ENCODE measurements around the gene SRPK2.

Gene SRPK2

DNA sequence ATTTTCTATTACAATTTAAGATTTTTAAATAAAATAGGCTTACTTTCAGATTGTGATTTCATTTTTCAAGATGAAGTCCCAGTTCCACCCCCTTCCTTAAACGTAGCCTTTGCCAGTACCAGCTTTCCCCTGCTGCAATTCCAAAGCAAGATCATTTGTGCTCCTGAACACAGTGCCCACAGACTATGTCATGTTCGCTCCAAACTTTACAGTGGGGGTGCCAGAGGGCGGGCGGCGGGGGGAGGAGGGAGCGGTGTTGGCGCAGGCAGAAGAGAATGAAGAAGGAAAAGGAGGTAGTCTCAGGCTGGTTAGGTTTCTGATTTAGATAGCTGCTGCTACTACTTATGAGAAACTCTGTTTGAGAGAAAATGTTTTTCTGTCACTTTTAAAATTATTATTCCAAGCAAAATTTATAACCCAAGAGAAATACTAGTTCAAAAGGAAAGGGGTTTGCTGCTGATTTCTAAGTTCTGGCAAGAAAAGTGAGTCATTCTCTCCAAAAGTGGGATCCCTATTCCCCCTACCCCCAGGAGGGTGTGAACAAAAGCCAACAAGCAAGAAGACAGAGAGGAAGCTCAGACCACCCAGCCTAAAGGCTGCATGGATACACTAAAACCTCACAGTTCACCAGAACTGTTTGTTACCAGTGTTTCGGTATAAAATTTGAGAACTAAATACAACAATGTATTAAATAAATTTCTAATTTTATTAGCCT is 109.6 kb downstream of the SRPK2 start:
- Histone ChIP-seq H3K9me3 (replicated peaks in 1 of 2; ENCODE audit: control insufficient read depth in 2 of 2, insufficient read depth in 1 of 2, low read depth in 1 of 2, low read length in 2 of 2) (no peaks in the 10 kb centered on the region), H3K27me3 (ENCODE audit: control insufficient read depth in 3 of 3, insufficient read depth in 3 of 3, low read depth in 1 of 3, low read length in 3 of 3) (no peaks in the 10 kb centered on the region), H3K4me2 (ENCODE audit: insufficient read depth, low read length, poor library complexity, severe bottlenecking) (no peak overlapping the region), H2BK120ac (ENCODE audit: low read depth, low read length) (no peak overlapping the region), H2BK12ac (ENCODE audit: low read length) (no peak overlapping the region), H3K36me3 (replicated peaks in 1 of 2; ENCODE audit: control insufficient read depth in 2 of 2, insufficient read depth in 2 of 2, low read length in 2 of 2) (peaks cover 0 to 3% of the 10 kb centered on the region in 2 donors), H3K4me1 (ENCODE audit: control insufficient read depth in 2 of 2, insufficient read depth in 1 of 2, low read depth in 1 of 2, low read length in 2 of 2) (peaks cover 1 to 5% of the 10 kb centered on the region in 2 donors), H3K23ac (ENCODE audit: low read depth, low read length, poor library complexity) (no peak overlapping the region), H2BK5ac (ENCODE audit: low read length) (no peak overlapping the region), H3K18ac (ENCODE audit: low read length) (no peak overlapping the region), H4K91ac (ENCODE audit: low read depth, low read length, poor library complexity) (no peak overlapping the region), H3K79me1 (ENCODE audit: low read depth, low read length) (peaks cover 1% of the 10 kb centered on the region), H2AFZ (ENCODE audit: low read length) (no peak overlapping the region), H3K4me3 (ENCODE audit: low read length in 2 of 2) (no peak overlapping the region), H3K14ac (ENCODE audit: low read length) (no peak overlapping the region), H2AK5ac (ENCODE audit: low read depth, low read length) (no peak overlapping the region), H3K27ac (replicated peaks; ENCODE audit: low read length) (no peak overlapping the region), H4K8ac (ENCODE audit: low read depth, low read length) (no peak overlapping the region), H2BK15ac (ENCODE audit: low read length) (no peak overlapping the region), H3K4ac (ENCODE audit: low read length) (no peak overlapping the region), H3K9ac (ENCODE audit: low read depth, low read length, poor library complexity) (no peak overlapping the region)
- no CpG with 5 or more reads among the region's 8 CpGs for WGBS, 2 donors (ENCODE audit: extremely low coverage in 2 of 2, insufficient read length in 2 of 2, insufficient replicate concordance in 1 of 2)
- DNase-seq (ENCODE audit: low spot score) = no peak

- peaks cover 0 to 3% of the 10 kb centered on the region in 2 donors for H3K36me3 ChIP-seq (replicated peaks in 1 of 2; ENCODE audit: control insufficient read depth in 2 of 2, insufficient read depth in 2 of 2, low read length in 2 of 2)
- no peak overlapping the region for H3K23ac ChIP-seq (ENCODE audit: low read depth, low read length, poor library complexity)
- H2BK12ac ChIP-seq (ENCODE audit: low read length) = no peak overlapping the region
- H3K9ac ChIP-seq (ENCODE audit: low read depth, low read length, poor library complexity) = no peak overlapping the region
- H3K18ac ChIP-seq (ENCODE audit: low read length) = no peak overlapping the region
- no peak overlapping the region for H3K4me2 ChIP-seq (ENCODE audit: insufficient read depth, low read length, poor library complexity, severe bottlenecking)
- no peaks in the 10 kb centered on the region for H3K27me3 ChIP-seq (ENCODE audit: control insufficient read depth in 3 of 3, insufficient read depth in 3 of 3, low read depth in 1 of 3, low read length in 3 of 3)
- WGBS, 2 donors (ENCODE audit: extremely low coverage in 2 of 2, insufficient read length in 2 of 2, insufficient replicate concordance in 1 of 2) = no CpG with 5 or more reads among the region's 5 CpGs
- DNase-seq (ENCODE audit: low spot score) = no peak
- peaks cover 1% of the 10 kb centered on the region for H3K79me1 ChIP-seq (ENCODE audit: low read depth, low read length)
- no peak overlapping the region for H4K91ac ChIP-seq (ENCODE audit: low read depth, low read length, poor library complexity)
- no peak overlapping the region for H2BK5ac ChIP-seq (ENCODE audit: low read length)
- no peak overlapping the region for H2BK15ac ChIP-seq (ENCODE audit: low read length)
- H3K14ac ChIP-seq (ENCODE audit: low read length) = no peak overlapping the region
- H3K4ac ChIP-seq (ENCODE audit: low read length) = no peak overlapping the region
- H3K9me3 ChIP-seq (replicated peaks in 1 of 2; ENCODE audit: control insufficient read depth in 2 of 2, insufficient read depth in 1 of 2, low read depth in 1 of 2, low read length in 2 of 2) = no peaks in the 10 kb centered on the region
- peaks cover 1 to 5% of the 10 kb centered on the region in 2 donors for H3K4me1 ChIP-seq (ENCODE audit: control insufficient read depth in 2 of 2, insufficient read depth in 1 of 2, low read depth in 1 of 2, low read length in 2 of 2)
- H2BK120ac ChIP-seq (ENCODE audit: low read depth, low read length) = no peak overlapping the region
- no peak overlapping the region for H3K27ac ChIP-seq (replicated peaks; ENCODE audit: low read length)
- H2AFZ ChIP-seq (ENCODE audit: low read length) = no peak overlapping the region
- no peak overlapping the region for H3K4me3 ChIP-seq (ENCODE audit: low read length in 2 of 2)
- no peak overlapping the region for H2AK5ac ChIP-seq (ENCODE audit: low read depth, low read length)
- no peak overlapping the region for H4K8ac ChIP-seq (ENCODE audit: low read depth, low read length)
Observed at GRCh38 chr7:105278565-105278964, 110.2 kb downstream of the SRPK2 start.

GRCh38 chr7:105277341-105277740 is 111.4 kb downstream of the SRPK2 start:
- H3K27me3 ChIP-seq (ENCODE audit: control insufficient read depth in 3 of 3, insufficient read depth in 3 of 3, low read depth in 1 of 3, low read length in 3 of 3) = no peaks in the 10 kb centered on the region
- H3K79me1 ChIP-seq (ENCODE audit: low read depth, low read length) = peaks cover 1% of the 10 kb centered on the region
- no peak overlapping the region for H3K18ac ChIP-seq (ENCODE audit: low read length)
- DNase-seq (ENCODE audit: low spot score) = no peak
- H3K23ac ChIP-seq (ENCODE audit: low read depth, low read length, poor library complexity) = no peak overlapping the region
- H3K4ac ChIP-seq (ENCODE audit: low read length) = no peak overlapping the region
- no peak overlapping the region for H3K4me3 ChIP-seq (ENCODE audit: low read length in 2 of 2)
- no peak overlapping the region for H2BK15ac ChIP-seq (ENCODE audit: low read length)
- no peak overlapping the region for H2AK5ac ChIP-seq (ENCODE audit: low read depth, low read length)
- WGBS, 2 donors (ENCODE audit: extremely low coverage in 2 of 2, insufficient read length in 2 of 2, insufficient replicate concordance in 1 of 2) = no CpG with 5 or more reads among the region's 6 CpGs
- no peak overlapping the region for H3K14ac ChIP-seq (ENCODE audit: low read length)
- no peak overlapping the region for H3K9ac ChIP-seq (ENCODE audit: low read depth, low read length, poor library complexity)
- H2BK12ac ChIP-seq (ENCODE audit: low read length) = no peak overlapping the region
- no peak overlapping the region for H2AFZ ChIP-seq (ENCODE audit: low read length)
- H4K8ac ChIP-seq (ENCODE audit: low read depth, low read length) = no peak overlapping the region
- peaks cover 1 to 5% of the 10 kb centered on the region in 2 donors for H3K4me1 ChIP-seq (ENCODE audit: control insufficient read depth in 2 of 2, insufficient read depth in 1 of 2, low read depth in 1 of 2, low read length in 2 of 2)
- H3K36me3 ChIP-seq (replicated peaks in 1 of 2; ENCODE audit: control insufficient read depth in 2 of 2, insufficient read depth in 2 of 2, low read length in 2 of 2) = peaks cover 0 to 3% of the 10 kb centered on the region in 2 donors
- H2BK120ac ChIP-seq (ENCODE audit: low read depth, low read length) = no peak overlapping the region
- no peak overlapping the region for H2BK5ac ChIP-seq (ENCODE audit: low read length)
- H3K27ac ChIP-seq (replicated peaks; ENCODE audit: low read length) = no peak overlapping the region
- H3K4me2 ChIP-seq (ENCODE audit: insufficient read depth, low read length, poor library complexity, severe bottlenecking) = no peak overlapping the region
- no peaks in the 10 kb centered on the region for H3K9me3 ChIP-seq (replicated peaks in 1 of 2; ENCODE audit: control insufficient read depth in 2 of 2, insufficient read depth in 1 of 2, low read depth in 1 of 2, low read length in 2 of 2)
- no peak overlapping the region for H4K91ac ChIP-seq (ENCODE audit: low read depth, low read length, poor library complexity)

- Histone ChIP-seq H2BK15ac (ENCODE audit: low read length) (no peak overlapping the region), H3K79me1 (ENCODE audit: low read depth, low read length) (peaks cover 4% of the 10 kb centered on the region), H3K14ac (ENCODE audit: low read length) (no peak overlapping the region), H3K9me3 (replicated peaks in 1 of 2; ENCODE audit: control insufficient read depth in 2 of 2, insufficient read depth in 1 of 2, low read depth in 1 of 2, low read length in 2 of 2) (no peaks in the 10 kb centered on the region), H2AFZ (ENCODE audit: low read length) (no peak overlapping the region), H4K8ac (ENCODE audit: low read depth, low read length) (no peak overlapping the region), H3K4ac (ENCODE audit: low read length) (no peak overlapping the region), H3K36me3 (replicated peaks in 1 of 2; ENCODE audit: control insufficient read depth in 2 of 2, insufficient read depth in 2 of 2, low read length in 2 of 2) (no peaks in the 10 kb centered on the region), H3K18ac (ENCODE audit: low read length) (no peak overlapping the region), H2BK12ac (ENCODE audit: low read length) (no peak overlapping the region), H3K4me3 (ENCODE audit: low read length in 2 of 2) (peak overlapping the region in 1 of 2 donors; percentile 64), H3K27ac (replicated peaks; ENCODE audit: low read length) (no peak overlapping the region), H3K23ac (ENCODE audit: low read depth, low read length, poor library complexity) (no peak overlapping the region), H2AK5ac (ENCODE audit: low read depth, low read length) (no peak overlapping the region), H4K91ac (ENCODE audit: low read depth, low read length, poor library complexity) (no peak overlapping the region), H2BK120ac (ENCODE audit: low read depth, low read length) (no peak overlapping the region), H2BK5ac (ENCODE audit: low read length) (no peak overlapping the region), H3K4me2 (ENCODE audit: insufficient read depth, low read length, poor library complexity, severe bottlenecking) (no peak overlapping the region), H3K27me3 (ENCODE audit: control insufficient read depth in 3 of 3, insufficient read depth in 3 of 3, low read depth in 1 of 3, low read length in 3 of 3) (no peaks in the 10 kb centered on the region), H3K4me1 (ENCODE audit: control insufficient read depth in 2 of 2, insufficient read depth in 1 of 2, low read depth in 1 of 2, low read length in 2 of 2) (peaks cover 3 to 13% of the 10 kb centered on the region in 2 donors), H3K9ac (ENCODE audit: low read depth, low read length, poor library complexity) (no peak overlapping the region)
- DNase-seq (ENCODE audit: low spot score) = no peak
- WGBS, 2 donors (ENCODE audit: extremely low coverage in 2 of 2, insufficient read length in 2 of 2, insufficient replicate concordance in 1 of 2) = no CpG with 5 or more reads among the region's 9 CpGs
Observed at GRCh38 chr7:105270117-105270516, 118.6 kb downstream of the SRPK2 start.

Data from neuronal stem cell (in vitro differentiated cells).